Uterus (tissue), 4 donors: ENCODE measurements around the gene DNAI1. TPM values are rescaled to one million over a fixed set of nuclear protein-coding genes. Genes with fewer than 3 reads are reported as not detected.

Source experiments
- DNase-seq, 2 donors: peaks; one replicate each; pipeline ENCODE4 v3.0.0-alpha.2; 2019 to 2020
- H3K27ac ChIP-seq, 2 donors: fragments of 200-600 bp; sonication (generic); 1 replicate in 1 of 2; 2 replicates in 1 of 2; pipeline ENCODE4 v1.5.1; 2016 to 2018
- H3K27me3 ChIP-seq, 2 donors: fragments of 200-600 bp; sonication (generic); one replicate each; pipeline ENCODE4 v1.5.1; 2018 to 2019; ENCODE audit warnings: control low read depth in 1 of 2
- H3K36me3 ChIP-seq, 2 donors: fragments of 200-600 bp; sonication (generic); one replicate each; pipeline ENCODE4 v1.5.1; 2019; ENCODE audit warnings: control low read depth in 1 of 2
- H3K4me1 ChIP-seq, 2 donors: fragments of 200-600 bp; sonication (generic); one replicate each; pipeline ENCODE4 v1.5.1; 2018 to 2019; ENCODE audit warnings: control low read depth in 1 of 2
- H3K4me3 ChIP-seq, 2 donors: fragments of 200-600 bp; sonication (generic); 1 replicate in 1 of 2; 2 replicates in 1 of 2; pipeline ENCODE4 v1.5.1; 2018 to 2019; ENCODE audit warnings: mild to moderate bottlenecking in 1 of 2
- H3K9me3 ChIP-seq, 2 donors: fragments of 200-600 bp; sonication (generic); one replicate each; pipeline ENCODE4 v1.5.1; 2019; ENCODE audit warnings: control low read depth in 1 of 2
- CTCF ChIP-seq, 4 experiments: fragments of 200-600 bp in 2 of 4; fragments of 450-650 bp in 2 of 4; sonication (generic) in 2 of 4; IDR thresholded peaks; one replicate each; pipeline ENCODE4 v1.5.1; 2016 to 2019; ENCODE audit warnings: antibody characterized with exemption in 4 of 4, mild to moderate bottlenecking in 2 of 4, moderate library complexity in 1 of 4
- POLR2A ChIP-seq, 2 donors: fragments of 450-650 bp; IDR thresholded peaks; one replicate each; pipeline ENCODE4 v1.6.1; 2016; ENCODE audit warnings: antibody characterized with exemption in 2 of 2, mild to moderate bottlenecking in 1 of 2, moderate library complexity in 1 of 2
- intact Hi-C: fragments of 100-400 bp; cut with DNase I; formaldehyde crosslinking; loops from one replicate; pipeline ENCODE4 v1.15.1; 2023; ENCODE audit warnings: low total_unique reads
- total RNA-seq, 4 donors: library from RNA; depleted of rRNA in 3 of 4; stranded (reverse); fragments of >200 nt in 3 of 4; gene quantifications; one replicate each; pipeline versions ENCODE4 v1.1.0 to v1.2.4, GENCODE V29; 2014 to 2023
- donor health status: DM: yes; HTN: yes; CAD: no.

Gene DNAI1
- total RNA-seq, 4 donors from 2014 or later, result 0.95 to 3.8 TPM; not detected in 2

- no peaks in the 10 kb centered on the region for H3K4me1 ChIP-seq
- no peak for TF ChIP-seq POLR2A (IDR thresholded peaks at IDR 0.05)
- no peak for TF ChIP-seq CTCF (IDR thresholded peaks at IDR 0.05)
- no peak overlapping the region for H3K27ac ChIP-seq
- H3K27me3 ChIP-seq, result no peaks in the 10 kb centered on the region
- H3K4me3 ChIP-seq, result no peak overlapping the region
- peak in 1 of 2 donors; percentile 23 for DNase-seq
- no peaks in the 10 kb centered on the region for H3K36me3 ChIP-seq
- intact Hi-C loops, result no loop called here
- no peaks in the 10 kb centered on the region for H3K9me3 ChIP-seq
Measured at GRCh38 chr9:34493972-34494535, 35.4 kb downstream of the DNAI1 start.

- DNase-seq, result no peak
- H3K4me3 ChIP-seq, result no peak overlapping the region
- no peaks in the 10 kb centered on the region for H3K9me3 ChIP-seq
- TF ChIP-seq POLR2A (IDR thresholded peaks at IDR 0.05), result no peak
- no peak for TF ChIP-seq CTCF (IDR thresholded peaks at IDR 0.05)
- H3K27ac ChIP-seq, result no peak overlapping the region
- no peaks in the 10 kb centered on the region for H3K27me3 ChIP-seq
- H3K4me1 ChIP-seq, result no peaks in the 10 kb centered on the region
- intact Hi-C loops, result no loop called here
- no peaks in the 10 kb centered on the region for H3K36me3 ChIP-seq
Measured at GRCh38 chr9:34496149-34496712, 37.6 kb downstream of the DNAI1 start.

- H3K4me1 ChIP-seq, result no peaks in the 10 kb centered on the region
- intact Hi-C loops, result no loop called here
- no peak overlapping the region for H3K4me3 ChIP-seq
- H3K36me3 ChIP-seq, result no peaks in the 10 kb centered on the region
- no peak overlapping the region for H3K27ac ChIP-seq
- TF ChIP-seq CTCF (IDR thresholded peaks at IDR 0.05) (no peak), POLR2A (IDR thresholded peaks at IDR 0.05) (no peak)
- H3K9me3 ChIP-seq, result no peaks in the 10 kb centered on the region
- H3K27me3 ChIP-seq, result no peaks in the 10 kb centered on the region
- no peak for DNase-seq
Measured at GRCh38 chr9:34498553-34498952, 39.9 kb downstream of the DNAI1 start.

GRCh38 chr9:34499076-34499475 is 40.5 kb downstream of the DNAI1 start:
- Histone ChIP-seq H3K4me1 (no peaks in the 10 kb centered on the region), H3K4me3 (no peak overlapping the region), H3K36me3 (no peaks in the 10 kb centered on the region), H3K27ac (no peak overlapping the region), H3K9me3 (no peaks in the 10 kb centered on the region), H3K27me3 (no peaks in the 10 kb centered on the region)
- intact Hi-C loops, result no loop called here
- TF ChIP-seq POLR2A (IDR thresholded peaks at IDR 0.05) (no peak), CTCF (IDR thresholded peaks at IDR 0.05) (no peak)
- DNase-seq, result no peak

GRCh38 chr9:34500623-34501267 is 42.1 kb downstream of the DNAI1 start:
- intact Hi-C loops, result loop anchor here (5.0 kb wide), 1 partner anchor 98 kb away; no protein-coding TSS in a partner anchor
- Histone ChIP-seq H3K36me3 (no peaks in the 10 kb centered on the region), H3K27ac (no peak overlapping the region), H3K27me3 (no peaks in the 10 kb centered on the region), H3K4me3 (no peak overlapping the region), H3K9me3 (no peaks in the 10 kb centered on the region), H3K4me1 (no peaks in the 10 kb centered on the region)
- DNase-seq, result peak; percentile 53 to 57
- TF ChIP-seq CTCF (IDR thresholded peaks at IDR 0.05) (peak; percentile 81 to 95 (median 88)), POLR2A (IDR thresholded peaks at IDR 0.05) (no peak)
